Astrocyte of the hippocampus (primary cell): Measurements from ENCODE around the gene MUC20.
"Not testable (repeated sequence)": the region's sequence is repeated elsewhere in the genome, so short reads cannot be mapped to it uniquely, and the experiment has no call there.

Source experiments
- DNase-seq: peaks from one replicate; pipeline ENCODE4 v3.0.0; 2011; ENCODE audit warnings: low read depth, low spot score

MUC20 gene

DNA sequence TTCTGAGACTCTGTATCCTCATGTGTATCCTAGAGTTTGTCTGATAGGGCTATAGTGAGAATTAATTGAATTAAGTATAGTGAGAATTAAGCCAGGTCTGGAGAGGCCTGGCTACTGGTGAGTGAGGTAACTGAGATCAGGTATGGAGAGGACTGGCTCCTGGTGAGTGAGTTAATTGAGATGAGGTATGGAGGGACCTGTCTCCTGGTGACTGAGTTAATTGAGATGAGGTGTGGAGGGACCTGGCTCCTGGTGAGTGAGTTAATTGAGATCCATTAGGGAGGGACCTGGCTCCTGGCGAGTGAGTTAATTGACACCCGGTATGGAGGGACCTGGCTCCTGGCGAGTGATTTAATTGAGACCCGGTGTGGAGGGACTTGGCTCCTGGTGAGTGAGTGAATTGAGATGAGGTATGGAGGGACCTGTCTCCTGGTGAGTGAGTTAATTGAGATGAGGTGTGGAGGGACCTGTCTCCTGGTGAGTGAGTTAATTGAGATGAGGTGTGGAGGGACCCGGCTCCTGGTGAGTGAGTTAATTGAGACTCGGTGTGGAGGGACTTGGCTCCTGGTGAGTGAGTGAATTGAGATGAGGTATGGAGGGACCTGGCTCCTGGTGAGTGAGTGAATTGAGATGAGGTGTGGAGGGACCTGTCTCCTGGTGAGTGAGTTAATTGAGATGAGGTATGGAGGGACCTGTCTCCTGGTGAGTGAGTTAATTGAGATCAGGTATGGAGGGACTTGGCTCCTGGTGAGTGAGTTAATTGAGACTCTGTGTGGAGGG is 10.5 kb upstream of the MUC20 start:
- not testable (repeated sequence) for DNase-seq

DNA sequence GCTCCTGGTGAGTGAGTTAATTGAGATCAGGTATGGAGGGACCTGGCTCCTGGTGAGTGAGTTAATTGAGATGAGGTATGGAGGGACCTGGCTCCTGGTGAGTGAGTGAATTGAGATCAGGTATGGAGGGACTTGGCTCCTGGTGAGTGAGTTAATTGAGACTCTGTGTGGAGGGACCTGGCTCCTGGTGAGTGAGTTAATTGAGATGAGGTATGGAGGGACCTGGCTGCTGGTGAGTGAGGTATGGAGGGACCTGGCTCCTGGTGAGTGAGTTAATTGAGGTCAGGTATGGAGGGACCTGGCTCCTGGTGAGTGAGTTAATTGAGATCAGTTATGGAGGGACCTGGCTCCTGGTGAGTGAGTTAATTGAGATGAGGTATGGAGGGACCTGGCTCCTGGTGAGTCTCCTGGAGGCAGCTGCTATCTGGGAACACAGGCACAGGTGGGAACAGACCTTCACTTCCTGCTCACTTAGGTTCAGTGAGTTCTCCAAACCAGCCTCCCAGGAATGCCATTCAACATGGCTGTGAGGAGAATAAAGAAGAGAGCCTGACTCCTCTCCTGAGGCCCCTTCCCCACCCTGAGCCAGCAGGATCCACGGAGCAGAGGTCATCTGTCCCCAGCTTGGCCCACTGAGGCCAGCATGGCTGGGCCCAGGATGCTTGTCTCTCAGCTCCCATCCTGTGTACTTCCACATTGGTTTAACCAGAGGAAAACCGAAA is 9.5 kb upstream of the MUC20 start:
- not testable (repeated sequence) for DNase-seq

DNA sequence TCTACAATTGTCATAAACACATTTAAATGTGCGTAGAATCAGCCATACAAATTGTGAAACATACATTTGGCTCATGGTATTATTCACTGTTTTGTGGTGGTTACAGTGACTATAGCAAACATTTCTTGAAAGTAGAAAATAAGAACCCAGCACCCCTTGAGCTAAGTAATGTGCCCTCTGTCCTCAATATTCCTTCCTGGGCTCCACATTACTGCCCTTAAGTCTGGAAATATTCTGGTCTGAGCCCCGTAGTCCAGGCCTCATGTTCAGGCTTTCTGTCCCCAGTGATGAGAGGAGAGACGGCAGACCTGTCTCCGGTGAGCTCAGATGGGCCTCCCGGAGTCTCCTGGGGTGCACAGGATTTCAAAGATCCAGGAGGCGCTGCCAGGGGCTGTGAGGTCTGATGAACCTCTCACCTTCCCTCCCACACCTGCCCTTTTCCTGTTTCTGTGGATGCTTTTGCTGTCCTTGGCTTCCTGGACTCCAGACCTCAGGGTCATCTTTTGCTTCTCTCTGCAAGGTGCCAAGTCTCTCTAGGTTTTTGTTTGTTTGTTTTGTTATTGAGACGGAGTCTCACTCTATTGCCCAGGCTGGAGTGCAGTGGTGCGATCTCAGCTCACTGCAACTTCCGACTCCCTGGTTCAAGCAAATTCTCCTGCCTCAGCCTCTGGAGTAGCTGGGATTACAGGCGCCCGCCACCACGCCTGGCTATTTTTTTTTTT is 8.8 kb upstream of the MUC20 start:
- no peak for DNase-seq

DNA sequence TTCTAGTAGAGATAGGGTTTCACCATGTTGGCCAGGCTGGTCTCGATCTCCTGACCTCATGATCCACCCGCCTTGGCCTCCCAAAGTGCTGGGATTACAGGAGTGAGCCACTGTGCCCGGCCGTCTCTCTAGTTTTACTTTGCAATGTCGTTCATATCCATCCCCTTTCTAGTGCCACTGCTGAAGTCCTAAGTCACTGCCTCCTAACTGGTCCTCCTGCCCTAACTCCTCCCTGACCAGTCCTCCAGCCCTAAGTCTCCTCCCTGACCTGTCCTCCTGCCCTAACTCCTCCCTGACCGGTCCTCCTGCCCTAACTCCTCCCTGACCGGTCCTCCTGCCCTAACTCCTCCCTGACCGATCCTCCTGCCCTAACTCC is 8.3 kb upstream of the MUC20 start:
- DNase-seq, result not testable (repeated sequence)

DNA sequence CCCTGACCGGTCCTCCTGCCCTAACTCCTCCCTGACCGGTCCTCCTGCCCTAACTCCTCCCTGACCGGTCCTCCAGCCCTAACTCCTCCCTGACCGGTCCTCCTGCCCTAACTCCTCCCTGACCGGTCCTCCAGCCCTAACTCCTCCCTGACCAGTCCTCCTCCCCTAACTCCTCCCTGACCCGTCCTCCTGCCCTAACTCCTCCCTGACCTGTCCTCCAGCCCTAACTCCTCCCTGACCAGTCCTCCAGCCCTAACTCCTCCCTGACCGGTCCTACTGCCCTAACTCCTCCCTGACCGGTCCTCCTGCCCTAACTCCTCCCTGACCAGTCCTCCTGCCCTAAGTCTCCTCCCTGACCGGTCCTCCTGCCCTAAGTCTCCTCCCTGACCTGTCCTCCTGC is 7.6 kb upstream of the MUC20 start:
- DNase-seq, result not testable (repeated sequence)

DNA sequence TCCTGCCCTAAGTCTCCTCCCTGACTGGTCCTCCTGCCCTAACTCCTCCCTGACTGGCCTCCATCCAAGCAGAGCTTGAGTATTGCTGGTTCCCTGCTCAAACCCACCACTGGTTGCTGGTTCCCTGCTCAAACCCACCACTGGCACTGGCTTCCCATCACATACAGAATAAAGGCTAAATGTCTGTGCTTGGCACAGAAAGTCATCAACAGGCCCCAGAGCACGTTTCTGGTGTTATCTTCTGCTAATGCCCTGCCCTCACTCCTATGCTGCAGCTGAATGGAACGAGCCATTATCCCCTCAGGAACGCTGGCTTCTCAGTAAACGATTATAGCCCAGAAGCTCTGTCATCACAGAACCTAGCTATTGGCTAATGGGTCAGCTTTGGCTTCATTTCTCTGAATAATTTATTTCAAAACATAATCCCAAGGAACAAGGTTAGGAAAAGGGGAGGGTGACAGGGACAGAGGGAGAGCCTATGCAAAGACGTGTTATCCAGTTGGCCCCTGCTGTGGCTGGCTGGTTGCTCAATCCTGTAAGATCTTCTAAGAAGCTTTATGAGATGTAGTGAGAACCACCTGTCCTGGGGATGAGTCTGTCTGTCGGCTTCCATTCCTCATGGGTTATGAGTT is 6.3 kb upstream of the MUC20 start:
- DNase-seq, result no peak

DNA sequence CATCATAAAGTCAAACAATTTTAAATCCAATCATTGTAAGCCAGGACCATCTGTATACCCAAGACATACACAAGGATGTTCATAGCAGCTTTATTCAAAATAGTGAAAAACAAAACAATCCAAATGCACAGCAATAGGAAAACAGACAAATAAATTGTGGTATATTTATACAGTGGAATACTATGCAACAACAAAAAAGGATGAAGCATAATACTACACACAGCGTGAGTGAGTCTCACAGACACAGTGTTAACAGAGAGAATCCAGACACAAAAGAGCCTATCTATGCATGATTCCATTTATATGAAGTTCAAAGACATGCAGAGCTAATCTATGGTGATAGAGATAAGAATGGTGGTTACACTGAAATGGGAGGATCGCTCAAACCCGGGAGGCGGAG is 5.6 kb upstream of the MUC20 start:
- no peak for DNase-seq

DNA sequence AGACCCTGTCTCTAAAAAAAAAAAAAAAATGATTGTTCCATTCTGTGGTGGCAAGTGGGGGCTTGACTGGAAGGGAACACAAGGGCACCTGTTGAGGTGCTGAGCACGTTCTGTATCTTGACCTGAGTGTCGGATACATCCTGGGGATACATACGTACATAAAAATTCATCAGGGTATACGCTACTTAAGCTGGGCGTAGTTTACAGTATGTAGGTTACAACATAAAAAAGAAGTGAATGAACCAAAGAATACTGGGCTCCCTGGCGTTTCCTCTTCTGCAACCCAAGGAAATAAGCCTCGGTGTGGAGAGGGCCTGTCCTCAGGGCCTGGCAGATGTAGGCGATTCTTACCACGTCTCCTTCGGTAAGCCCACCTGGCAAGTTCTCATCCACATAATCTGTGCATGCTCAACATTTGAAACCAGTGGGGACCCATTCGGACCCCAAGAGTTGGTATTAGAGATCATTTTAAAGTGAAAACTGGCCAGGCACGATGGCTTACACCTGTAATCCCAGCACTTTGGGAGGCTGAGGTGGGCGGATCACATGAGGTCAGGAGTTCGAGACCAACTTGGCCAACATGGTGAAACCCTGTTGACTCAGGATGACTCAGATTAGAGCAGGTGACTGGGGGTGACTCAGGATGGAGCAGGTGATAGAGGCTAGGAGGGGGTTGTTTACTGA is 5.1 kb upstream of the MUC20 start:
- DNase-seq, result no peak

DNA sequence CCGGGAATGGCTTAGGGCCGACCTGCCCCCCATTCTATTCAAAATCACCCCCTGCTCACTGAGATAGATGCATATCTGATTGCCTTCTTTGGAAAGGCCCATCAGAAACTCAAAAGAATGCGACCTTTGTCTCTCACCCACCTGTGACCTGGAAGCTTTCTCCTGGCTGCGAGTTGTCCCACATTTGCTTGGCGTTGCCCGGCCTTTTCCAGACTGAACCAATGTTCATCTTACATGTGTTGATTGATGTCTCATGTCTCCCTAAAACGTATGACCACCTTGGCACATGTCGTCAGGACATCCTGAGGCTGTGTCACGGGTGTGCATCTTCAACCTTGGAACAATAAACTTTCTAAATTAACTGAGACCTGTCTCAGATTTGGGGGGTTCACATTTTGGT is 3.4 kb upstream of the MUC20 start:
- no peak for DNase-seq

DNA sequence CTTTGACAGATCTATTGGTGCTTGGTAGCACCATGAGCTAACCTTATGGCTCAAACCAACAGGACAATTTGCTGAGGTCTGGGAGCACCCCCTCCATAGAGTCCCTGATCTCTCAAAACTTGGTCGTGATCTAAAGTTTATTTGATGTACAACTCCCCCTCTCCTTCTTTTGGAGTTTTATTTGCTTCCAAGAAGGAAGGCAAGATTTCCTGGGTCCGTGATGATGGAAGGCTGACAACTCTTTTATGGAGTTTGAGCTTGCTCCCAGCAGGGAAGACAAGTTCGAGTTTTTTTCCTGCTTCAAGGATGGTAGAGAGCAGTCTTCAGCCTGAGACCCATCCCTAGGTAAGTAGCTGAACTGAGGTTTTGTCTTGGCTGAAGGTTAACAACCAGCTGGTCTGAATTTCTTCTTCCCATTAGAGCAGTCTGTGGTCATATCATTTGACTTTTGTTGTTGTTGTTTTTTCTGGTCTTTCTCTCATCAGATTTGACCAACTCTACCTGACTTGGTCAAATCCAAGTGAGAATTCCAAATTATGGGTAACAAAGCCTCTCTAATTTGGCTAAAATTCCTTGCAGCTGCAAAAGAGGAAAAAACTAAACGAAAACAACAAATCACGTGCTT is 2.8 kb upstream of the MUC20 start:
- no peak for DNase-seq

DNA sequence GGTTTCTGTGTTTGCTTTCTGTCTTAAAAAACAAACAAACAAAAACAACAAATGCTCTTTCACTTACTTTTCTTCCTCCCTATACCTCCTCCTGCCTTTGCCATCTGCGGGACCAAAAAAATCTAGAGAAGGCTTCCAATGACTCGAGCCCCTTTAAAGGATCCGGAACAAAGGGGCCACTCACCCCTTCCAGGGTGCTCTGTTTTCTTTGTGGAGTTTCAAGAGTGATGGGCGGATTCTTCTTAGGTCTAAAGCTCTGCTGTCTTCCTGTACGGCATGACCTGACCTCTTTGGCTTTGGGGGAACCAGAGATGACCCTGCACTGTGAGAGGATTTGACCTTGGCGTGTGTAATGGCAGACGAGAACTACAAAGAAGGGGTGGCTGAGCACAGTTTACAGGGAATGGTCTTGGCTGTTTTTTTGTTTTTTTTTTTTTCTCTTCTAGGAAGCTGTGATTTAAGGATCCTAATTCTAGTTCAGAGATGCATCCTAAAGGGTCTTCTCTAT is 2.2 kb upstream of the MUC20 start:
- no peak for DNase-seq

DNA sequence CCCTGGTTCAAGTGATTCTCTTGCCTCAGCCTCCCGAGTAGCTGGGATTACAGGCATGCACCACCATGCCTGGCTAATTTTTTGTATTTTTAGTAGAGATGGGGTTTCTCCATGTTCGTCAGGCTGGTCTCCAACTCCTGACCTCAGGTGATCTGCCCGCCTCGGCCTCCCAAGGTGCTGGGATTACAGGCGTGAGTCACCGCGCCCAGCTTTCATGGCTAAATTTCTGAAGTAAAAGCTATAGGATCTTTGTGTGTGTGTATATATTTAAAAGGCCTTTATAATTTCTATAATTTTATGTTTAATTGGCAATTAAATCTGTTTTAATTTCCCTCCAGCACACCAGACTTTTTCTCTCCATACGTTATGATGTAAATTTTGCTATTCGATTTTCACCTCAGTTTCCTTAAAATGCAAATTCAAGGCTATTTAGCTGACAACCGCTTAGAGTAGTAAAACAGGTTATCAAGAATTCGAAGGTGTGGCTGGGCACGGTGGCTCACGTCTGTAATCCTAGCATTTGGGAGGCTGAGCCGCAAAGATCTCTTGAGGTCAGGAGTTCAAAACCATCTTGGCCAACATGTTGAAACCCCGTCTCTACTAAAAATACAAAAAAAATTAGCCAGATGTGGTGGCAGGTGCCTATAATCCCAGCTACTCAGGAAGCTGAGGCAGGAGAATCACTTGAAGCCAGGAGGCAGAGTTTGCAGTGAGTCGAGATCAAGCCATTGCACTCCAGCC is 1.1 kb upstream of the MUC20 start:
- not testable (repeated sequence) for DNase-seq

DNA sequence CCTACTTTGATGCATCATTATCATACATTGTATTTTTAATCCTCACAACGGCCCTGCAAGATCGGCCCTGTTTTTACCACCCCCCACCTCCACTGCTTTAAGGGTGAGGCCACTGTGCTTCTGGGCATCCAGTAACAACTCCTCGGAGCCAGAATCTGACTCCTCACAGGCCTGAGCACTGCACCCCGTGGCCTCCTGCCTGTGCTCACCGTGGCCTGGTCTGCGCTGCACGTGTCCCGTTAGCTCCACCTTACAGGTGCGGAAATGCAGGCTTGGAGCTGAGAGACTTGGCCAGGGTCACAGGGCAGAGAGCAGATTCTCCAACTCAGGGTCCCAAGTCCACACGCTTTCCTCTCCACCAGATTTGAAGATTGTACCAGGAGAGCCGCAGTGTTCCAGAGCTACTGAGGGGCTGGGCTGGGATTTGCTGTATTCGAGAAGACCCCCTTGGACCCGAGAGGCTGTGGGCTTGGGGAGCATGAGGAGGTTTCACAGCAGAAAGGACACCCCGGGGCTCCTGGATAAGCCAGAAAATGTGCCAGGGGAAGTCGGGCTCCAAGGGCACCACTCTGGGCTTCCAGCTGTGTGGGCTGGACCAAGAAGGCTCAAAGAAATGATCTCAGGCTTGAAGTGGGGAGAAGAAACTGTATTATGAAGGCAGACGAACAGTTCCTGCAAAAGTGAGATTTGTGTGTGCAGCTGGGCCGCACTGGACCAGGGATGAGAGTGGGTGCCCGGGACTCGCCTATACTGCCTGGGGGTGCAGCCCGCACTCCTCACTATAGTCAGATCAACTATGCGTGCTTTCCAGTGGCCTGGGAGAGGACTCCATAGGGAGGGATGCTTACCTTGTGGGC is 1.6 kb downstream of the MUC20 start:
- not testable (repeated sequence) for DNase-seq

DNA sequence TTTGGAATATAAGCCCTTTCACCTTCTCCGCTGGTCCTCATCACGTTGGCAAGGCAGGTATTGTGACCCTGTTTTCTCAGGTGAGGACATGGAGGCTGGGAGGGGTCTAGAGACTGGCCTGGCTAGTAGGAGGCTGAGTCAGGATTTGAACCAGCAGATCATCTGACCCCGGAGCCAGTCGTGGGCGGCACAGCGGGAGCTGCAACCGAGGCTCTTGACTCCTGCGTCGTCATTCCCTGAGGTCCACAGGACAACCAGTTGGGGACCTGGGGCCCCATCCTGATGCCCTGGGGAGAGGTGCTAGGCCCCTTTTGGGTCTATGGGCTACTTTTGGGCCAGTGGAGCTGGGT is 2.2 kb downstream of the MUC20 start:
- DNase-seq, result not testable (repeated sequence)

DNA sequence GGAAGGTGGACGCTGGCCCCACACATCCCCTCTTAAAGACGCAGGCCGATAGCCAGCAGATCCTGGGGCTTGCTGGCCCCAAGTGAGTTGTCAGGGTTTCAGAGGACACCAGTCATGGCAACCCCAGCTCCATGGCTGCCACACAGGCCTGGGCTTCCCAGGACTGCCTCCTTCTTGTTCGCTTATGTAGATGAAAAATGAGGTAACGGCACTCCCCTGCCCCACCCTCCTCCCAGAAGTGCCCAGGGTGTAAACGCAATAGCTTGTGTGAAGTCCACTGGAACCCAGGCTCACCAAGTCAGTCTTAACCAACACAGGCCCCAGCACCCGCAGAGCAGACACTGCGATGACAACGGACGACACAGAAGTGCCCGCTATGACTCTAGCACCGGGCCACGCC is 3.6 kb downstream of the MUC20 start:
- DNase-seq, result not testable (repeated sequence)

DNA sequence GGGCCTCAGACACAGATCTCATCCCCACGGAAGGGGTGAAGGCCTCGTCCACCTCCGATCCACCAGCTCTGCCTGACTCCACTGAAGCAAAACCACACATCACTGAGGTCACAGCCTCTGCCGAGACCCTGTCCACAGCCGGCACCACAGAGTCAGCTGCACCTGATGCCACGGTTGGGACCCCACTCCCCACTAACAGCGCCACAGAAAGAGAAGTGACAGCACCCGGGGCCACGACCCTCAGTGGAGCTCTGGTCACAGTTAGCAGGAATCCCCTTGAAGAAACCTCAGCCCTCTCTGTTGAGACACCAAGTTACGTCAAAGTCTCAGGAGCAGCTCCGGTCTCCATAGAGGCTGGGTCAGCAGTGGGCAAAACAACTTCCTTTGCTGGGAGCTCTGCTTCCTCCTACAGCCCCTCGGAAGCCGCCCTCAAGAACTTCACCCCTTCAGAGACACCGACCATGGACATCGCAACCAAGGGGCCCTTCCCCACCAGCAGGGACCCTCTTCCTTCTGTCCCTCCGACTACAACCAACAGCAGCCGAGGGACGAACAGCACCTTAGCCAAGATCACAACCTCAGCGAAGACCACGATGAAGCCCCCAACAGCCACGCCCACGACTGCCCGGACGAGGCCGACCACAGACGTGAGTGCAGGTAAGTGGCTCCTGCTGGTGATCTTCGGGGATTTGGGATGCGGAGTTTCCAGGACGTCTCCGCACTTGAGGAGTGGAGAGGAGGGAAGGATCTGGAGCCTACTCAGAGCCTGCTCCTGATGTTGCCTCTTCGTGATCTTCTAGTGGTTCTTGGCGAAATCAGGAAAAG is 5.3 kb downstream of the MUC20 start:
- DNase-seq, result not testable (repeated sequence)

DNA sequence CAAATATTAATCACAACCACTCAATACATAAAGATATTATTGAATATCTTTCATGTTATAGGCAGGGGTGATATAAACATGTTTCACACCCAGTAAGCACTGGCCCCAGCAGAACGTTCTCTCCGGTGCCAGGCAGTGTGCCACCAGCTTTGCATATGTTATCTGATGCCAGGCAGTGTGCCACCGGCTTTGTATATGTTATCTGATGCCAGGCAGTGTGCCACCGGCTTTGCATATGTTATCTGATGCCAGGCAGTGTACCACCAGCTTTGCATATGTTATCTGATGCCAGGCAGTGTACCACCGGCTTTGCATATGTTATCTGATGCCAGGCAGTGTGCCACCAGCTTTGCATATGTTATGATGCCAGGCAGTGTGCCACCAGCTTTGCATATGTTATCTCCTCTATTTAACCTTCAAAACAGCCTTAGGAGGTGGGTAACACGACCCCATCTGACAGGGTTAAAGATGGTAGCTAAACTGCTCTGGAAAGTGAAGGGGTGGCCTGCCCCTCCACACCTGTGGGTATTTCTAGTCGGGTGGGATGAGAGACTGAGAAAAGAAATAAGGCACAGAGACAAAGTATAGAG is 6.9 kb downstream of the MUC20 start:
- peak; percentile 22 for DNase-seq

DNA sequence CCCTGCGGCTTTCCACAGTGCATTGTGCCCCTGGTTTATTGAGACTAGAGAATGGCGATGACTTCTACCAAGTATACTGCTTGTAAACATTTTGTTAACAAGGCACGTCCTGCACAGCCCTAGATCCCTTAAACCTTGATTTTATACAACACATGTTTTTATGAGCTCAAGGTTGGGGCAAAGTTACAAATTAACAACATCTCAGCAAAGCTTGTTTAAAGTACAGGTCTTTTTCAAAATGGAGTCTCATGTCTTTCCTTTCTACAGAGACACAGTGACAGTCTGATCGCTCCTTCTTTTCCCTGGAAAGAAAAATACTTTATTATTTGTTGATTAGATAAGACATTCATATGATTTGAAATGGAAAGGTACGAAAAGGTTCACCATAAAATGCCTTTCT is 8.0 kb downstream of the MUC20 start:
- not testable (repeated sequence) for DNase-seq
